TTC549 (cell line): ENCODE data around the gene SPG7.

Experiments used
- FAIRE-seq: peaks from 2 replicates; lab custom pipeline; 2012; peaks lifted over from hg19 to GRCh38; lab: Jason Lieb, UNC

The SPG7 gene

DNA sequence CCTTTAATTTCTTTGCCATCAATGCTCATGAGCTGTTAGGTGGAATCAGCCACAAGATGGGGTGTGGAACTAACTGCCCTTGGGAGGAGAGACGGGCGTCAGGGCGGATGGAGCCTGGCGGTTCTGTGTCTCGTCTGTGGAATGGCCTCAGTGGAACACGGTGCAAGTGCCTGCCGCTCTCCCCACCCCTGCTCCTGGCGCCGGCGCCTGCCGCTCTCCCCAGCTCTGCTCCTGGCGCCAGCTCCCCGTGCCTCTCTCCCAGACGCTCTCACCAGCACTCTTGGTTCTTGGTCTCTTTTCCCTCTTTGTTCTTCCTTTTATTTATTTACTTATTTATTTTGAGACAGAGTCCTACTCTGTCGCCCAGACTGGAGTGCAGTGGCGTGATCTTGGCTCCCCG lies 39.1 kb downstream of the SPG7 start:
- FAIRE-seq, result no peak

DNA sequence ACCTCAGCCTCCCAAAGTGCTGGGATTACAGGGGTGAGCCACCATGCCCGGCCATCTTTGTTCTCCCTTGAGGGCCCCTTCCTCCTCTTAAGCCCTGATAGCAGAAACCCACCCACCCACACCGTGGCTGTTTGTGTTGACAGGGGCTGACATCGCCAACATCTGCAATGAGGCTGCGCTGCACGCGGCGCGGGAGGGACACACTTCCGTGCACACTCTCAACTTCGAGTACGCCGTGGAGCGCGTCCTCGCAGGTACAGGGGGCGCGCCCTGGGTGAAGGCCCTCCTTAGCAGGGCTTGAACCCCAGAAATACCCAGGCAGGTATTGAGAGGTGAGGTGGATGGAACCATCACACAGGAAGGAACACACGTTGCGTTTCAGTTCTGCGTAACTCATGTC lies 39.7 kb downstream of the SPG7 start:
- FAIRE-seq, result no peak

DNA sequence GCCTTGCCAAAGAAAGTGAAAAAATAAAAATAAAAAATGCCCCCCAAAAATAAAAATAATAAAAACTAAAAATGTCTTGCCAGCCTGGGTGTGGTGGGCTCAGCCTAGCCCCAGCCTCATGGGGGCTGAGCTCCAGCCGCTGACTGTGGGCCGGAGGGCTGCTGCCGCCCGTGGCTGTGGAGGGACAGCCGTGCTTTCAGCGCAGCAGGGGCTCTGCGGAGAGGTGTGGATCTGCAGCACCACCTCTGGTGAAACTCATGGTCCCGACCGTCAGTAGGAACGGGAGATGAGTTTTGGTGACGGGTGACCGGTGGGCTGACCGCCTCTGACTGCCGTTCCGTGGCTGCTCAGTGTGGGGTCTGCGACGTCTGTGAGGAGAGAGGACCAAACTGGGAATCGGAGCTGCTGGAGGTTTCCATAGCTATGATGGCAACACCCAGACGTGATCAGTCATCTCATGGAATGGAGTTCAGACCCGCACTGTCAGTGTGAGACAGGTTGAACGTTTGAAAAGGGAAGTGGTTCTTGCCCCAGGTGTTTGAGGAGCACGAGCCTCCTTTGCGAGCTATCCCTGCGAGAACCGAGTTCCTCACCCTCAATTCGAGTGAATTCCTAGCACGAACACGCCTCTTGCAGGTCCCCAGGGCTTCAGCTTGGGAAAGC lies 40.3 kb downstream of the SPG7 start:
- no peak for FAIRE-seq

DNA sequence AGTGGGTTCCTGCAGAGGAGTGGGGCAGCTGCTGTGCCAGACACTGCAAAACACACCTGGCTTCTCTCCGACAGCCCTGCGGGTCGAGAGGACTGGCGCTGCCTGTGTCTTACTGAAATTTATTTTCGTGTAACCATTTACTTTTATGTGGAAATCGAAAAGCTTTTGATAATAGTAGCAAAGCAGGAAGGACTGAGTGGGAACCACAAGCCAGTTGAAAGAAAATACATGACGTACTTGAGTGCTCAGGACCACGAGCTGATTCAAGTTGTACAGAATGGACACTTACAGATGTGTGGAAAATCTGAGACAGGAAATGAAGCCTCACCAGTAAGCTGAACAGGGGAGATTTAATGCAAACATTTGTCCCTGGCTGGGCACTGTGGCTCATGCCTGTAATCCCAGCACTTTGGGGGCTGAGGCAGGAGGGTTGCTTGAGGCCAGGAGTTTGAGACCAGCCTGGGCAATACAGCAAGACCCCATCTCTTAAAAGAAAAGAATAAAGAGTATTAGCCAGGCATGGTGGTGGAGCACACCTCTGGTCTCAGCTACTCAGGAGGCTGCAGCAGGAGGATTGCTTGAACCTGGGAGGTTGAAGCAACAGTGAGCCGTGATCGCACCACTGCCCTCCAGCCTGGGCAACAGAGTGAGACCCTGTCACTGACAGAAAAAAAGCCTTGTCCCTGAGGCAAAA lies 41.0 kb downstream of the SPG7 start:
- no peak for FAIRE-seq

DNA sequence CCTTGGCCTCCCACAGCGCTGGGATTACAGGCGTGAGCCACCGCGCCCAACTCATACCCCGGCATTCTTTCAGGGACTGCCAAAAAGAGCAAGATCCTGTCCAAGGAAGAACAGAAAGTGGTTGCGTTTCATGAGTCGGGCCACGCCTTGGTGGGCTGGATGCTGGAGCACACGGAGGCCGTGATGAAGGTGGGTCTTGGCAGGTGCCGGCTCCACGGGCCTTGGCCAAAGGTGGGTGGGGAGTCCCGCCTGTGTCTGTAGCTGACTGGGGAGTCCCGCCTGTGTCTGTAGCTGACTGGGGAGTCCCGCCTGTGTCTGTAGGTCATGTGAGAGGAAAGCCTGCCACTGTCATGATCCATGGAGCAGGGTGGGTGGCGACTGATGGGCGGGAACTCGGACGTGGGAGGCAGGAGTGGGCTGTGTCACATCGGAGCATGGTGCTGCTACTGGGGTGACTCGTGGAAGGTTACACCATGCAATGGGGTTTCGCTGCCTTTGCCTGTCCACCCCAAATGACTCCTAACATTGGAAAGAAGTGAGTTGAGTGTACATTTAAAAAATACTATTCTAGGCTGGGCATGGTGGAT lies 42.3 kb downstream of the SPG7 start:
- no peak for FAIRE-seq

DNA sequence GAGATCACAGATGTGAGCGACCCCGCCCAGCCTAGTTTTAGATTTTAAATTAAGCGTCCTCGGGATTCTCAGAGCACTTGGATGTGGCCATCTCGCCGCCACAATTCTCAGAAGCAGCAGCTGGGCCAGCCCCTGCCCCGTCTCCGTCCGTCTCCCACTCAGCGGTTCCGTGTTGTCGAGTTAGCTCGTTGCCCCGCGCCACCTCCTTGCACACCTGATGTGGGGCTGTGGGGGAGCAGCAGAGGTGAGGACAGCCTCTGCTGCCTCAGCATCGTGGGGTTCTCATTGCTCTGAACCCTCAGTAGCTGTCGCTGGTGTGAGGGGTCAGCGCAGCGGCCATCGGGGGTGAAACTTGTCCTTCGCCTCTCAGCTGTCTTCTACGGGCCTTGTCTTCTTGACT lies 44.1 kb downstream of the SPG7 start:
- FAIRE-seq, result no peak

DNA sequence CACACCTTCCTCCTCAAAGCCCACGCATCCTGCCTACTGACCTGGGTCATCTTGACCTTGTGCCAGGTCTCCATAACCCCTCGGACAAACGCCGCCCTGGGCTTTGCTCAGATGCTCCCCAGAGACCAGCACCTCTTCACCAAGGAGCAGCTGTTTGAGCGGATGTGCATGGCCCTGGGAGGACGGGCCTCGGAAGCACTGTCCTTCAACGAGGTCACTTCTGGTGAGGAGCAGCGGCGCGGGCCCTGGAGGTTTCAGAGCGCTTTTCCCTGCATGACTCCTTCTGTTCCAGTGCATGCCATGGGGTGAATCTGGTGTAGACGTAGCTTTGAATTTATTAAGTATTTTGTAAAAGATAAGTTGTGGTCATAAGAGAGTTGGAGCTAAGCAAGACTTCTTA lies 44.7 kb downstream of the SPG7 start:
- FAIRE-seq, result no peak

DNA sequence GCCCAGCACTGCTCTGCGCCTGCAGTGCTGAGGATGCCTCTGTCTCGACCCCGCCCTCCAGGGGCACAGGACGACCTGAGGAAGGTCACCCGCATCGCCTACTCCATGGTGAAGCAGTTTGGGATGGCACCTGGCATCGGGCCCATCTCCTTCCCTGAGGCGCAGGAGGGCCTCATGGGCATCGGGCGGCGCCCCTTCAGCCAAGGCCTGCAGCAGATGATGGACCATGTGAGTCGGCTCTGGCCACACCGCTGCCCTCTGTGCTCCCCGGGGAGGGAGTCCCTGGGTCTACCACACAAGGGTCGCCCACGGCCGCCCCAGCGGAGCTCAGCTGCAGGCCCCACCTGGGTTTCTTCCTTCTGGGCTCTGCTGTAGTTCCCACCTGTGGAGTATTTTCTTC lies 45.5 kb downstream of the SPG7 start:
- no peak for FAIRE-seq

DNA sequence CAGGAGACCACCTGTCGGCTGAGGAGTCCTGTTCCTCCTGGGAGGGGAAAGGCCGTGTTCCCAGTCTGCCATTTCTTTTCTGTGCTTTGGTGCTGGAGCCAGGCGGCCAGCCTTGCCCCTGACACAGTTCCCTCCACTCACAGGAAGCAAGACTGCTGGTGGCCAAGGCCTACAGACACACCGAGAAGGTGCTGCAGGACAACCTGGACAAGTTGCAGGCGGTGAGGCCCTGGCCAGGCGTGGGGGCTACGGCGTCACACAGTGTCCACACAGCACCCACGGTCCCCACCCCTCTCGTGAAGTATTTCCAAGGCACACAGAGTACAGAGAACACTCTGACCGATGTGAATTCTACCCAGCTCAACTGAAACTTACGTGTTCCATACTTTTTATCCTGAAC lies 46.1 kb downstream of the SPG7 start:
- no peak for FAIRE-seq

DNA sequence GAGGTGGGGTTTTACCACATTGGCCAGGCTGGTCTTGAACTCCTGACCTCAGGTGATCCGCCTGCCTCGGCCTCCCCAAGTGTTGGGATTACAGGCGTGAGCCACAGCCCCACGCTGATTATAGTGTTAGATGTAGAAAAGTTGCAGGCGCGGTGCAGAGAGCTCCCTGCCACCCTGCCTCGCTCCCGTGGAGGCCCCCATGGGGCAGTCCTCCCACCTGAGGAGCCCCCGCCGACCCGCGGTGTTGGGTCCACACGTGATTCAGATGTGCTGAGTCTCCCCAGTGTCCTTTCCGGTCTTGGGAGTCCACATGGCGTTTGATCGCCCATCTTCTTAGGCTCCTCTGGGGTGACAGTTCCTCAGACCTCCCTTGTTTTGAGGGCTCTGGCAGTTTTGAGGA lies 47.1 kb downstream of the SPG7 start:
- no peak for FAIRE-seq

DNA sequence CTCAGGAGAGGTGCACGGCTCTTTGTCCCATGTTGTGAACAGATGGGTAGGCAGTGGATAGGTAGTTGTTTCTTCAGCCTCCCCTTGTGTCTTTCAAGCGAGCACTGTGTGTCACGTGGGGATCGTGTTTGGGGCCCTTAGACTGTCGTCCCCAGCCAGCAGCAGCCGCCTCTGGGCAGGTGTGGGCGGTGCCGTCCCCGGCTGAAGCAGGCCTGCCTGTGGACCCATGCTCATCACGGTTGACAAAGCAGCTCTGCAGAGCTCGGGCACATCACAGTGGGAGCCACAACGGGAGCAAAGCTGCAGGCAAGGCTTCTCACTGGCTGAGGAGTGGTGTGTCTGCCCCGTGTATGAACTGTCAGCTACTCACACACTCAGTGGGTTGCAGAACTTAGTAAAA lies 47.6 kb downstream of the SPG7 start:
- FAIRE-seq, result no peak

DNA sequence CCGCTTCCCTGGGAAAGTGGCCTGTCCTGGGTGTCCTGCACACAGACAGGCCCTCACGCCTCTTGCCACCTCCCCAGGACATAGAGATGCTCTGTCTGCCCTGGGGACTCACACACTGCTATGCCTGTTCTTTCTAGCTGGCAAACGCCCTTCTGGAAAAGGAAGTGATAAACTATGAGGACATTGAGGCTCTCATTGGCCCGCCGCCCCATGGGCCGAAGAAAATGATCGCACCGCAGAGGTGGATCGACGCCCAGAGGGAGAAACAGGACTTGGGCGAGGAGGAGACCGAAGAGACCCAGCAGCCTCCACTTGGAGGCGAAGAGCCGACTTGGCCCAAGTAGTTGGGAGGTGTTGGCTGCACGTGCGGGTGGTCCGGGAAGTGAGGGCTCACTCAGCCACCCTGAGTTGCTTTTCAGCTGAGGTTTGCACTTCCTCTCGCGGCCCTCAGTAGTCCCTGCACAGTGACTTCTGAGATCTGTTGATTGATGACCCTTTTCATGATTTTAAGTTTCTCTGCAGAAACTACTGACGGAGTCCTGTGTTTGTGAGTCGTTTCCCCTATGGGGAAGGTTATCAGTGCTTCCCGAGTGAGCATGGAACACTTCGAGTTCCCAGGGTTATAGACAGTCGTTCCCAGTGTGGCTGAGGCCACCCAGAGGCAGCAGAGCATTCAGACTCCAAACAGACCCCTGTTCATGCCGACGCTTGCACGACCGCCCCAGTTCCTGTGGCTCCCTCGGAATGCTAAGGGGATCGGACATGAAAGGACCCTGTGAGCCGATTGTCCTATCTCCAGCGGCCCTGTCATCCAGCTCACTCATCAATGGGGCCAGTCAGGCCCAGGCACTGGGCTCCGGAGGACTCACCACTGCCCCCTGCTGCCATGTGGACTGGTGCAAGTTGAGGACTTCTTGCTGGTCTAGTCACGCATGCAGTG lies 48.8 kb downstream of the SPG7 start:
- FAIRE-seq, result no peak

DNA sequence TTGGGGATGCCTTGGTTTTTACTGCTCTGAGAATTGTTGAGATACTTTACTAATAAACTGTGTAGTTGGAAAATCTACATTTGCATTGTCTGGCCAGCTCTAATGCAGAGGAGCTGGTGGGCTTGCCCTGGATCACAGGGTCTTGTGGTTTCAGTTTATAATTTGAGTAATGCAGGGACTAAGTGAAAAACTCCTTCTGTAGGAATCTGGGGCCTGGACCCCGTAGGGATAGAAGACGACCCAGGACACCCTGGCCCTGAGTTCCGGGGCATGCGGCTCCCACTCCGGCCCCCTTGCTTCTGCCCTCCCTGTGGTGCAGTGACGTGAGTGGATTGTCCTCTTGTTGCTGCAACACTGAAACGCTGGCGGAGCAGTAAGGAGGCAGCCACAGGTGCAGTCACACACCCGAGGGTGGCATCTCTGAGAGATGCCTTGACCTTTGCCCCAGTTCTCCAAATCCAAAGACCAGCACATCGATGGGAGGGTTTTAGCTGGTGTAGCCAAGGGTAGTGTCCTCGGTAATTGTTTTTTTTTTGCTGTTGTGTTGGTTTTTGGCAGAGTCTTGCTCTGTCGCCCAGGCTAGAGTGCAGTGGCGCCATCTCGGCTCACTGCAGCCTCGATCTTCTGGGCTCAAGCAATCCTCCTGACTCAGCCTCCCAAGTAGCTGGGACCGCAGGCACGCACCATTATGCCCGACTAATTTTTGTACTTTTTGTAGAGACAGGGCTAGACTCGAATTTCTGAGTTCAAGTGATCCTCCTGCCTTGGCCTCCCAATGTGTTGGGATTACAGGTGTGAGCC lies 49.7 kb downstream of the SPG7 start:
- no peak for FAIRE-seq

DNA sequence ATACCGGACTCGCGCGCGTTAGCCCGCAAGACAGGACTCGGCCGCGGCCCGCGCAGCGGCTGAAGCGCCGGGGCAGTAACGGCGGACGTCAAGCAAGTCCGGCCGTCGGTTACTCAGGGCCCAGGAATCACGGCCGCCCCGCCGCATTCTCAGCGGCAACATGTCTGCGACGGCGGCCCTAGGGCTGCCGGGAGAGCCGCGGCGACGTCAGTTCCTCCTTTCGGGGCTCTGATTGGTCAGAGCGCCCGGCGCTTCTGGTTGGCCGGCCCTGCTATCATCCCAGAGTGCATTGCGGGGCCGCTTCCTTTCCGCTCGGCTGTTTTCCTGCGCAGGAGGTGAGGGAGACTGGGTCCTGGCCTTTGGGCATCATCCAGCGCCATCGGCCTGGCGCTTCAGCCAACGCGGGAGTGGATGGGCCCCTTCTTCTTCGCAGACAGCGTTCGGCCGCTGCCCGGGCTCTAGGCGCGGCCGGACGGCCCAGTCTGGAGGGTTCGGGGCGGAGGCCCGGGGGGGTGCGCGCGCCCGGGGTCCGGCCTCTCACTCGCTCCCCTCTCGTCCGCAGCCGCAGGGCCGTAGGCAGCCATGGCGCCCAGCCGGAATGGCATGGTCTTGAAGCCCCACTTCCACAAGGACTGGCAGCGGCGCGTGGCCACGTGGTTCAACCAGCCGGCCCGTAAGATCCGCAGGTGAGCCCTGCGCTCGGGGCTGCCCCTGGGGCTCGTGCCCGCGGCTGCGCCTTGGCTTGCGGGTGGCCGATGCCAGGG lies 52.4 kb downstream of the SPG7 start, which contains the start of gene RPL13:
Gene RPL13 (plus strand): TSS at position 305 of the 764 bp plus-strand sequence. CDS start 278 bp downstream, at position 583.
- no peak for FAIRE-seq

DNA sequence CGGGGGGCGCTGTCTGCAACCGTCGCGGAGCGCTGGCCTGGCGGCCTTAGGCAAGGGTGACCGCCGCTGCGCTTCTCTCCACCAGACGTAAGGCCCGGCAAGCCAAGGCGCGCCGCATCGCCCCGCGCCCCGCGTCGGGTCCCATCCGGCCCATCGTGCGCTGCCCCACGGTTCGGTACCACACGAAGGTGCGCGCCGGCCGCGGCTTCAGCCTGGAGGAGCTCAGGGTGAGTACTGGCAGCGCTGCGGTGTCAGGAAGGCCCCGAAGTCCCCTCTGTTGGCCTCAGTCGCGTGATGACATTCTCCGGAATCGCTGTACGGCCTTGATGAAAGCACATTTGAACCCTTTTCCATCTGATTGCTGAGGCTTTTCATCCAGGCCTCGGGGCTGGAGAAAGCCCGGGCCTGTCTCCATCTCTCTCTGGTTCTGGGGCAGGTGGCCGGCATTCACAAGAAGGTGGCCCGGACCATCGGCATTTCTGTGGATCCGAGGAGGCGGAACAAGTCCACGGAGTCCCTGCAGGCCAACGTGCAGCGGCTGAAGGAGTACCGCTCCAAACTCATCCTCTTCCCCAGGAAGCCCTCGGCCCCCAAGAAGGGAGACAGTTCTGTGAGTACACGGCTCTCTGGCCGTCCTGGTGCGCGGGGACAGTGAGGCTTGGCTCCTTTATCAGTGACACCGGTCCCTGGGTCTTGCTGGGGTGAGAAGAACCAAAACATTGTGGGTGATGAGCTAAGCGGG lies 53.1 kb downstream of the SPG7 start:
- no peak for FAIRE-seq

DNA sequence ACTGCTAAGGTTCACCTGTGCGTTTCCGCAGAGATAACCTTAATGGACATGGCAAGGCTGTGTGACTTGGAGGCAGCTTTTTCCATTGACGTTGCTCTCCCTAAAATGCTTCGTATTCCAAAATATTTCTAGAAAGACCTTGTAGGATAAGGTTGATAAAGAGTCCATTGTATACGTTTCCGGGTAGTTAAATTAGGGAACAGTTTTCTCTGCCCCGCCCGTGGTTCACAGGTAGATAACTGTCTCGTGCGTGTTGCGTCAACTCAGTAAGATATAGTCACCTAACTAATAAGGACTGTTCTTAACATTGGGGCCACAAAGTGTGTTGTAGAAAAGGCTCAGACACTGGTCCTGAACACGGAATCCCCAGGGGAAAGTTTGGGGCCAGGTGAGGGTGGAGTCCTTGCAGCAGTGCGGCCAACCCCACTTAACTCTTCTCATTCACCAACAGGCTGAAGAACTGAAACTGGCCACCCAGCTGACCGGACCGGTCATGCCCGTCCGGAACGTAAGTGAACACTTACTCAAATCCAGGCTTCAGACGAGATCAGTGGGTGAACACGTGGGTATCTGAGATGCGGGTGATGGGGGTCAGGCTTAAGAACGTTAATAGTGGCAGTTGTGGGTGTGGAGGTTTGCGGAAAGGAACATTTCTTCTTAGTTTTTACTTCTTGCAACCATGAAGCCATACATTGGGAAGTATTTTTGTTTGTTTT lies 53.8 kb downstream of the SPG7 start:
- no peak for FAIRE-seq

DNA sequence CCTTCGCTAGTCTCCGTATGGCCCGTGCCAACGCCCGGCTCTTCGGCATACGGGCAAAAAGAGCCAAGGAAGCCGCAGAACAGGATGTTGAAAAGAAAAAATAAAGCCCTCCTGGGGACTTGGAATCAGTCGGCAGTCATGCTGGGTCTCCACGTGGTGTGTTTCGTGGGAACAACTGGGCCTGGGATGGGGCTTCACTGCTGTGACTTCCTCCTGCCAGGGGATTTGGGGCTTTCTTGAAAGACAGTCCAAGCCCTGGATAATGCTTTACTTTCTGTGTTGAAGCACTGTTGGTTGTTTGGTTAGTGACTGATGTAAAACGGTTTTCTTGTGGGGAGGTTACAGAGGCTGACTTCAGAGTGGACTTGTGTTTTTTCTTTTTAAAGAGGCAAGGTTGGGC lies 54.7 kb downstream of the SPG7 start:
- FAIRE-seq, result no peak

DNA sequence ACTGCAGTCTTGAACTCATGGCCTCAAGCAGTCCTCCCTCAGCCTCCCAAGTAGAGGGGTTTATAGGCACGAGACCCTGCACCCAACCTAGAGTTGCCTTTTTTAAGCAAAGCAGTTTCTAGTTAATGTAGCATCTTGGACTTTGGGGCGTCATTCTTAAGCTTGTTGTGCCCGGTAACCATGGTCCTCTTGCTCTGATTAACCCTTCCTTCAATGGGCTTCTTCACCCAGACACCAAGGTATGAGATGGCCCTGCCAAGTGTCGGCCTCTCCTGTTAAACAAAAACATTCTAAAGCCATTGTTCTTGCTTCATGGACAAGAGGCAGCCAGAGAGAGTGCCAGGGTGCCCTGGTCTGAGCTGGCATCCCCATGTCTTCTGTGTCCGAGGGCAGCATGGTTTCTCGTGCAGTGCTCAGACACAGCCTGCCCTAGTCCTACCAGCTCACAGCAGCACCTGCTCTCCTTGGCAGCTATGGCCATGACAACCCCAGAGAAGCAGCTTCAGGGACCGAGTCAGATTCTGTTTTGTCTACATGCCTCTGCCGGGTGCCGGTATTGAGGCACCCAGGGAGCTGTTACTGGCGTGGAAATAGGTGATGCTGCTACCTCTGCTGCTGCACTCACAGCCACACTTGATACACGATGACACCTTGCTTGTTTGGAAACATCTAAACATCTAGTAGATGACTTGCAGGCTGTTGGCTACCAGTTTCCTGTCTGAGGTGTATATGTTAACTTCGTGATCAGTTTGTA lies 55.6 kb downstream of the SPG7 start:
- no peak for FAIRE-seq
